Natural killer cell treated with Interleukin-12 subunit alpha and Interleukin-12 subunit beta and Interleukin-15 and Interleukin-18, amount 100 ng/mL, for 72 hours (primary cell): Measurements from ENCODE around the gene TERT. TPM values are rescaled to one million over a fixed set of nuclear protein-coding genes. Genes with fewer than 3 reads are reported as not detected.
A peak's percentile ranks its signal among the peaks of the same experiment; 100 is the strongest.

Source experiments
- ATAC-seq, 2 donors: fragments of 150-1000 bp; cut with Tn5 transposase in 1 of 2; sonication (Bioruptor Pico), chemical (Tn5 transposase) in 1 of 2; 2 replicates each; pipeline ENCODE4 v1.10.0; 2021
- DNase-seq: peaks from one replicate; pipeline ENCODE4 v3.0.0; 2022; ENCODE audit warnings: low spot score
- H3K27ac Mint-ChIP-seq, 2 donors: 1 replicate in 1 of 2; 2 replicates in 1 of 2; pipeline ENCODE4 v1.8.0; 2022; ENCODE audit warnings: mixed read lengths in 2 of 2, mild to moderate bottlenecking in 1 of 2, moderate library complexity in 1 of 2
- H3K27me3 Mint-ChIP-seq, 2 donors: 1 replicate in 1 of 2; 2 replicates in 1 of 2; pipeline ENCODE4 v1.8.0; 2022; ENCODE audit warnings: mixed read lengths in 2 of 2
- H3K36me3 Mint-ChIP-seq: one replicate; pipeline ENCODE4 v1.8.0; 2022; ENCODE audit warnings: mixed read lengths
- H3K4me1 Mint-ChIP-seq, 2 donors: 1 replicate in 1 of 2; 2 replicates in 1 of 2; pipeline ENCODE4 v1.8.0; 2022; ENCODE audit warnings: low read depth in 2 of 2, mixed read lengths in 2 of 2, mild to moderate bottlenecking in 1 of 2
- H3K4me3 Mint-ChIP-seq: one replicate; pipeline ENCODE4 v1.8.0; 2022; ENCODE audit warnings: mixed read lengths
- H3K9me3 Mint-ChIP-seq: 2 replicates; pipeline ENCODE4 v1.8.0; 2022; ENCODE audit warnings: mixed read lengths
- total RNA-seq, 2 donors: library from RNA; stranded (reverse); gene quantifications; one replicate each; pipeline ENCODE4 v1.2.3, GENCODE V29; 2022

TERT gene
- total RNA-seq, 2 donors from 2014 or later = 1.3 TPM; not detected in 1

- no peak overlapping the region for H3K27ac Mint-ChIP-seq
- H3K27me3 Mint-ChIP-seq = peaks cover 0 to 4% of the 10 kb centered on the region in 2 donors
- H3K4me1 Mint-ChIP-seq = no peaks in the 10 kb centered on the region
- no peaks in the 10 kb centered on the region for H3K36me3 Mint-ChIP-seq
- DNase-seq (no peak), ATAC-seq (no peak)
- no peaks in the 10 kb centered on the region for H3K9me3 Mint-ChIP-seq
- no peak overlapping the region for H3K4me3 Mint-ChIP-seq
Measured at GRCh38 chr5:1216211-1216917, 78.5 kb downstream of the TERT start.

GRCh38 chr5:1215320-1216096 is 79.4 kb downstream of the TERT start:
- H3K9me3 Mint-ChIP-seq = no peaks in the 10 kb centered on the region
- H3K27me3 Mint-ChIP-seq = peaks cover 0 to 4% of the 10 kb centered on the region in 2 donors
- no peak for ATAC-seq
- no peak for DNase-seq
- H3K4me3 Mint-ChIP-seq = no peak overlapping the region
- H3K27ac Mint-ChIP-seq = no peak overlapping the region
- no peaks in the 10 kb centered on the region for H3K4me1 Mint-ChIP-seq
- H3K36me3 Mint-ChIP-seq = no peaks in the 10 kb centered on the region

GRCh38 chr5:1214936-1215220 is 80.0 kb downstream of the TERT start:
- H3K4me3 Mint-ChIP-seq = no peak overlapping the region
- no peak overlapping the region for H3K27ac Mint-ChIP-seq
- peaks cover 0 to 4% of the 10 kb centered on the region in 2 donors for H3K27me3 Mint-ChIP-seq
- no peak for ATAC-seq
- DNase-seq = no peak
- no peaks in the 10 kb centered on the region for H3K4me1 Mint-ChIP-seq
- no peaks in the 10 kb centered on the region for H3K9me3 Mint-ChIP-seq
- no peaks in the 10 kb centered on the region for H3K36me3 Mint-ChIP-seq

GRCh38 chr5:1214163-1214935 is 80.5 kb downstream of the TERT start:
- Mint-ChIP-seq H3K4me3 (no peak overlapping the region), H3K36me3 (no peaks in the 10 kb centered on the region), H3K27ac (no peak overlapping the region), H3K4me1 (no peaks in the 10 kb centered on the region), H3K9me3 (no peaks in the 10 kb centered on the region), H3K27me3 (peaks cover 0 to 7% of the 10 kb centered on the region in 2 donors)
- ATAC-seq (no peak), DNase-seq (no peak)

GRCh38 chr5:1213508-1214162 is 81.2 kb downstream of the TERT start:
- ATAC-seq (no peak), DNase-seq (peak; percentile 32)
- no peaks in the 10 kb centered on the region for H3K36me3 Mint-ChIP-seq
- H3K27ac Mint-ChIP-seq = no peak overlapping the region
- no peaks in the 10 kb centered on the region for H3K9me3 Mint-ChIP-seq
- H3K27me3 Mint-ChIP-seq = peaks cover 0 to 5% of the 10 kb centered on the region in 2 donors
- H3K4me3 Mint-ChIP-seq = no peak overlapping the region
- no peaks in the 10 kb centered on the region for H3K4me1 Mint-ChIP-seq

- no peaks in the 10 kb centered on the region for H3K4me1 Mint-ChIP-seq
- H3K4me3 Mint-ChIP-seq = no peak overlapping the region
- ATAC-seq (no peak), DNase-seq (peak; percentile 44)
- H3K27me3 Mint-ChIP-seq = peaks cover 0 to 5% of the 10 kb centered on the region in 2 donors
- no peak overlapping the region for H3K27ac Mint-ChIP-seq
- H3K9me3 Mint-ChIP-seq = no peaks in the 10 kb centered on the region
- H3K36me3 Mint-ChIP-seq = no peaks in the 10 kb centered on the region
Measured at GRCh38 chr5:1212881-1213280, 82.0 kb downstream of the TERT start.

GRCh38 chr5:1212271-1212670 is 82.6 kb downstream of the TERT start:
- Mint-ChIP-seq H3K9me3 (no peaks in the 10 kb centered on the region), H3K4me3 (no peak overlapping the region), H3K4me1 (no peaks in the 10 kb centered on the region), H3K27me3 (peaks cover 0 to 5% of the 10 kb centered on the region in 2 donors), H3K36me3 (no peaks in the 10 kb centered on the region), H3K27ac (no peak overlapping the region)
- ATAC-seq = no peak
- peak; percentile 32 for DNase-seq

GRCh38 chr5:1211701-1212100 is 83.2 kb downstream of the TERT start:
- H3K4me3 Mint-ChIP-seq = no peak overlapping the region
- no peak overlapping the region for H3K27ac Mint-ChIP-seq
- no peaks in the 10 kb centered on the region for H3K4me1 Mint-ChIP-seq
- H3K9me3 Mint-ChIP-seq = no peaks in the 10 kb centered on the region
- DNase-seq (no peak), ATAC-seq (no peak)
- peaks cover 0 to 5% of the 10 kb centered on the region in 2 donors for H3K27me3 Mint-ChIP-seq
- H3K36me3 Mint-ChIP-seq = no peaks in the 10 kb centered on the region

- Mint-ChIP-seq H3K36me3 (no peaks in the 10 kb centered on the region), H3K4me3 (no peak overlapping the region), H3K4me1 (no peaks in the 10 kb centered on the region), H3K27ac (no peak overlapping the region), H3K27me3 (peaks cover 7 to 10% of the 10 kb centered on the region in 2 donors), H3K9me3 (no peaks in the 10 kb centered on the region)
- ATAC-seq = no peak
- DNase-seq = no peak
Measured at GRCh38 chr5:1210832-1211251, 84.0 kb downstream of the TERT start.

GRCh38 chr5:1209896-1210776 is 84.7 kb downstream of the TERT start:
- no peak for ATAC-seq
- Mint-ChIP-seq H3K4me3 (no peak overlapping the region), H3K9me3 (no peaks in the 10 kb centered on the region), H3K36me3 (no peaks in the 10 kb centered on the region), H3K4me1 (no peaks in the 10 kb centered on the region), H3K27me3 (peaks cover 8 to 15% of the 10 kb centered on the region in 2 donors), H3K27ac (no peak overlapping the region)
- no peak for DNase-seq

GRCh38 chr5:1209489-1209852 is 85.4 kb downstream of the TERT start:
- Mint-ChIP-seq H3K4me1 (no peaks in the 10 kb centered on the region), H3K9me3 (no peaks in the 10 kb centered on the region), H3K4me3 (no peak overlapping the region), H3K36me3 (no peaks in the 10 kb centered on the region), H3K27ac (no peak overlapping the region), H3K27me3 (peaks cover 8 to 17% of the 10 kb centered on the region in 2 donors)
- ATAC-seq (no peak), DNase-seq (no peak)

- DNase-seq (no peak), ATAC-seq (no peak)
- peaks cover 8 to 17% of the 10 kb centered on the region in 2 donors for H3K27me3 Mint-ChIP-seq
- no peaks in the 10 kb centered on the region for H3K9me3 Mint-ChIP-seq
- H3K4me3 Mint-ChIP-seq = no peak overlapping the region
- no peaks in the 10 kb centered on the region for H3K36me3 Mint-ChIP-seq
- H3K4me1 Mint-ChIP-seq = no peaks in the 10 kb centered on the region
- H3K27ac Mint-ChIP-seq = no peak overlapping the region
Measured at GRCh38 chr5:1208743-1209488, 86.0 kb downstream of the TERT start.
